ENCODE results near the gene HTR3B. TPM values are rescaled to one million over a fixed set of nuclear protein-coding genes. Genes with fewer than 3 reads are reported as not detected.
A peak's percentile ranks its signal among the peaks of the same experiment; 100 is the strongest.
"Not testable (repeated sequence)": the region's sequence is repeated elsewhere in the genome, so short reads cannot be mapped to it uniquely, and the experiment has no call there.

HTR3B gene
- total and polyA plus RNA-seq, 4 donors, result not detected

DNA sequence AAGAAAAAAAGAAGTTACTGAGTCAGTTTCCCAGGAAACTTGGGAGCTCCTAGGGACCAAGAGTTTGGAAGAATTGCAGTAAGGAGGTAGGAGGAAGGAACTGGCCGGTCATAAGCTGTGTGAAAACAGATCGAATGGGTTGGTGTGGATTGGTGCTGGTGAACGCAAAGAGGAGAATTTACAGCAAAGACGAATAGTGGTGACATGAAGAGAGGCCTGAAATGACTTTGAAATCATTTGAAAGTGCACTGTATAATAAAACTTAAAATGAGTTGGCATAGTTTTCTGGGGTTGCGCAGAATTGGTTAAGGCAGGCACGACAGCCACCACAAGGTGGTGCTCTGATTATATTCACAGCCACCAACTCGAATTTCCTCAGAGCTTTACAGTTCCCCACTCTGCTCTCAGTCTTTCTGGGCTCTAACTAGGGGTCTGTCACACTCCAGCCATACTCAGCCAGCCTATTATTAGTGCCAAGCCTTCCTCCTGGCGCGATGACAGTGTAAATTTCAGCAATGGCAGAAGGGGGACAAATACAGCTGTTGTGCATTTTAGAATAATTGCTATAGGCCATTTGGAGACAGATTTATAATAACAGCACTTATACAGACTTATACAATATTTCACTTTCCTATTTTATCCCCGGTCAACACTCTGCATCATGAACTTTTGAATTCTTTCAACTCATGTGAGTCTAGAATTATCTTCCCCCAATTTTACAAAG is 8.3 kb upstream of the HTR3B start:
- H3K4me1 ChIP-seq (ENCODE audit: control insufficient read depth in 1 of 2, insufficient read depth in 2 of 2, low read length in 2 of 2), result no peaks in the 10 kb centered on the region
- H3K27me3 ChIP-seq (ENCODE audit: control insufficient read depth in 1 of 2, insufficient read depth in 2 of 2, low read length in 1 of 2), result no peaks in the 10 kb centered on the region
- intact Hi-C loops (cut with DNase I), result loop anchor here (5.0 to 10.0 kb wide), 3 partner anchors 98 to 366 kb away; no protein-coding TSS in a partner anchor
- H3K27ac ChIP-seq (ENCODE audit: low read depth in 1 of 2, low read length in 2 of 2), result no peak overlapping the region
- no peaks in the 10 kb centered on the region for H3K9me3 ChIP-seq (ENCODE audit: control insufficient read depth, low read length)
- peak; percentile 65 for ATAC-seq (ENCODE audit: low FRiP score)
- H3K4me3 ChIP-seq (ENCODE audit: low read length in 2 of 2), result no peak overlapping the region
- H3K36me3 ChIP-seq (ENCODE audit: control insufficient read depth in 1 of 2, insufficient read depth in 2 of 2, low read length in 1 of 2), result no peaks in the 10 kb centered on the region
- no peak for DNase-seq
- WGBS, 2 donors, result 12% methylated on average over 10 of the region's 10 CpGs

DNA sequence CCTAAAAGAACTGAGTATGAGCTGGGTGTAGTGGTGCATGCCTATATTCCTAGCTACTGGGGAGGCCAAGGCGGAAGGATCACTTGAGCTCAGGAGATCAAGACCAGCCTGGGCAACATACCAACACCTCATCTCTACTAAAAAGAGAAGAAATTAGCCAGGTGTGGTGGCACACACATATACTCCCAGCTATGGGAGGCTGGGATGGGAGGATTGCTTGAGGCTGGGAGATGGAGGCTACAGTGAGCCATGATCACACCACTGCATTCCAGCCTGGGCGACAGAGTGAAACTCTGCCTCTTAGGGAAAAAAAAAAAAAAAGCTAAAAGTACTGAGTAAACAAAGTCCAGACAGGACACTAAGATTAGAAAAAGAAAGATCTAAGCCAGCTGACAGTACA is 3.5 kb upstream of the HTR3B start:
- no peaks in the 10 kb centered on the region for H3K36me3 ChIP-seq (ENCODE audit: control insufficient read depth in 1 of 2, insufficient read depth in 2 of 2, low read length in 1 of 2)
- intact Hi-C loops (cut with DNase I), result no loop called here
- no peak overlapping the region for H3K27ac ChIP-seq (ENCODE audit: low read depth in 1 of 2, low read length in 2 of 2)
- H3K4me3 ChIP-seq (ENCODE audit: low read length in 2 of 2), result no peak overlapping the region
- ATAC-seq (ENCODE audit: low FRiP score) (no peak), DNase-seq (no peak)
- no peaks in the 10 kb centered on the region for H3K27me3 ChIP-seq (ENCODE audit: control insufficient read depth in 1 of 2, insufficient read depth in 2 of 2, low read length in 1 of 2)
- no peaks in the 10 kb centered on the region for H3K9me3 ChIP-seq (ENCODE audit: control insufficient read depth, low read length)
- H3K4me1 ChIP-seq (ENCODE audit: control insufficient read depth in 1 of 2, insufficient read depth in 2 of 2, low read length in 2 of 2), result no peaks in the 10 kb centered on the region
- 87 to 88% methylated on average over 2 of the region's 2 CpGs for WGBS, 2 donors

DNA sequence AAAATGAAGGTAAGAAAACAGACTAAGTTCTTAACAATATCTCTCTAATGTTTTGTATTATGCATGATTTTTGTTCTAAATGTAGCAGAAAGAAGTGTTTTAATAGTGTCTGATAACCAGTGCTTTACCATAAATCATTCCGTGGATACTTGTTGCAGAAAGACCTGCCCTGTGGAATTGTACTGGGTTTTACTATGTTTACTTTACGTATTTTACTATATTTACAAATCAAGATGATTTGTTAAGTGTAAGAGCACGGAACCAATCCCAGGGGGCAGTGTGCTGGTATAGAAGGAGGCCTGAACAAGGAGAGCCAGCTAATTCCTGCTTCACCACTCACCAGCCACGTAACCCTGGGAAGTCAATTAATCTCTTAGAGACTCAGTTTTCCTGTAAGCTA is 1.4 kb downstream of the HTR3B start:
- Histone ChIP-seq H3K27me3 (ENCODE audit: control insufficient read depth in 1 of 2, insufficient read depth in 2 of 2, low read length in 1 of 2) (no peaks in the 10 kb centered on the region), H3K27ac (ENCODE audit: low read depth in 1 of 2, low read length in 2 of 2) (no peak overlapping the region), H3K4me1 (ENCODE audit: control insufficient read depth in 1 of 2, insufficient read depth in 2 of 2, low read length in 2 of 2) (no peaks in the 10 kb centered on the region), H3K9me3 (ENCODE audit: control insufficient read depth, low read length) (no peaks in the 10 kb centered on the region), H3K4me3 (ENCODE audit: low read length in 2 of 2) (no peak overlapping the region), H3K36me3 (ENCODE audit: control insufficient read depth in 1 of 2, insufficient read depth in 2 of 2, low read length in 1 of 2) (no peaks in the 10 kb centered on the region)
- 37 to 44% methylated on average over 4 of the region's 4 CpGs for WGBS, 2 donors
- ATAC-seq (ENCODE audit: low FRiP score) (no peak), DNase-seq (no peak)
- intact Hi-C loops (cut with DNase I), result no loop called here

DNA sequence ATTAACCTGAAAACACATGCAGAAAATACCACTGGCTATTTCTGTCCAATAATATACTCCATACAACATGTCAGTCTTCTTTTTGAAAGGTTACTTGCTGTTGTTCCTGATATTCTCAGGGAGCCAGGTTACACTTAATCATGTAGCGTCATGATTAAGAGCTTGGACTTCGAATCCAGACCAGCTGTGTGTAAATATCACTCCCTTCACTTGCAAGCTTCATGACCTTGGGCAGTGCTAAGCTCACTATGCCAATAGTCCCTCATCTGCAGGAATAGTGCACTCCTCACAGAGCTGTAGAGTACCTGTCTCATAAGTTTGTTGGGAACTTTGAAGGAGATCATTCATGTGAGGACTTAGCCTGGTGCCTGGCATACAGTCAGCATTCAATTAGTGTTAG is 1.9 kb downstream of the HTR3B start:
- no peak for DNase-seq
- no peak overlapping the region for H3K27ac ChIP-seq (ENCODE audit: low read depth in 1 of 2, low read length in 2 of 2)
- H3K4me3 ChIP-seq (ENCODE audit: low read length in 2 of 2), result no peak overlapping the region
- H3K27me3 ChIP-seq (ENCODE audit: control insufficient read depth in 1 of 2, insufficient read depth in 2 of 2, low read length in 1 of 2), result no peaks in the 10 kb centered on the region
- no peaks in the 10 kb centered on the region for H3K9me3 ChIP-seq (ENCODE audit: control insufficient read depth, low read length)
- no peak for ATAC-seq (ENCODE audit: low FRiP score)
- H3K36me3 ChIP-seq (ENCODE audit: control insufficient read depth in 1 of 2, insufficient read depth in 2 of 2, low read length in 1 of 2), result no peaks in the 10 kb centered on the region
- WGBS, 2 donors, result 58 to 64% methylated on average over 2 of the region's 2 CpGs
- H3K4me1 ChIP-seq (ENCODE audit: control insufficient read depth in 1 of 2, insufficient read depth in 2 of 2, low read length in 2 of 2), result no peaks in the 10 kb centered on the region
- intact Hi-C loops (cut with DNase I), result no loop called here

DNA sequence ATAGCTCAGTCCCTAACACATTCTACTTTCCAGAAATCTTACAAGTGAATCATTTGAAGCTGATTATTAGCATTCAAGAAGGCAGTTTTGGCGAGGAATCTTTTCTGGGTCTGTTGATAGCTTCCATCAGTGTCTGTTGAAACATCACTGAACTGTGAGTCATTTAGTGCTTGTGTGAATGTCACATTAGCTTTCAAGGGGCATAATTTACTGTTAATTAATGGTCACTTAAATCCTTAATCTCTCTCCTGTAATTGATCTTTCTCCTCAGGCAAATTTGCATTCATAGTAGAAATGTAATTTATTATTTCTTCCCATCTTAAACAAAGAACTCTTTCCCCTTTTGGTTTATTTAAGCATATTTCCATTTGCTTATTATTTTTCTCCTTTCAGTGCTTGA is 2.6 kb downstream of the HTR3B start:
- H3K9me3 ChIP-seq (ENCODE audit: control insufficient read depth, low read length), result no peaks in the 10 kb centered on the region
- 32 to 65% methylated on average over 1 of the region's 1 CpG for WGBS, 2 donors
- no peaks in the 10 kb centered on the region for H3K36me3 ChIP-seq (ENCODE audit: control insufficient read depth in 1 of 2, insufficient read depth in 2 of 2, low read length in 1 of 2)
- H3K27me3 ChIP-seq (ENCODE audit: control insufficient read depth in 1 of 2, insufficient read depth in 2 of 2, low read length in 1 of 2), result no peaks in the 10 kb centered on the region
- ATAC-seq (ENCODE audit: low FRiP score) (no peak), DNase-seq (no peak)
- no peak overlapping the region for H3K4me3 ChIP-seq (ENCODE audit: low read length in 2 of 2)
- intact Hi-C loops (cut with DNase I), result no loop called here
- H3K27ac ChIP-seq (ENCODE audit: low read depth in 1 of 2, low read length in 2 of 2), result no peak overlapping the region
- H3K4me1 ChIP-seq (ENCODE audit: control insufficient read depth in 1 of 2, insufficient read depth in 2 of 2, low read length in 2 of 2), result no peaks in the 10 kb centered on the region

DNA sequence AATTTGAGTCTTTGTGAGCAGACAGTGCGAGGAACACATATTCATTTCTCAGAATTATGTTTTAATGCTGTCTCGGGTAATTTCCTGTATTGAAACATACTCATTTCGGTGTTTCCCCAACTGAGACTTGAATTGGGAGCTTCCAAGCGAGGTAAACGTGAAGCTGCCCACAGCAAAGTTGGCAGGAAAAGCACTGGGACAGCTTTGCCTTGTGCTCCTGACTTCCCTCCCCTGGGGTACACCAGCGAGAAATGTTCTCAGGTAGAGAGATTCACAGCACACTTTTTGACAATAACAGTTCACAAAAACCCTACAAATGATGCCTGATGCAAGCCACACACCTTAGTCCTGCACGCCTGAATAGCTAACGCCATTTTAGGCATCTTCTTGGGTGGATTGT is 3.1 kb downstream of the HTR3B start:
- H3K4me1 ChIP-seq (ENCODE audit: control insufficient read depth in 1 of 2, insufficient read depth in 2 of 2, low read length in 2 of 2), result no peaks in the 10 kb centered on the region
- intact Hi-C loops (cut with DNase I), result no loop called here
- H3K27ac ChIP-seq (ENCODE audit: low read depth in 1 of 2, low read length in 2 of 2), result no peak overlapping the region
- 69% methylated on average over 8 of the region's 8 CpGs for WGBS, 2 donors
- H3K36me3 ChIP-seq (ENCODE audit: control insufficient read depth in 1 of 2, insufficient read depth in 2 of 2, low read length in 1 of 2), result no peaks in the 10 kb centered on the region
- H3K9me3 ChIP-seq (ENCODE audit: control insufficient read depth, low read length), result no peaks in the 10 kb centered on the region
- H3K4me3 ChIP-seq (ENCODE audit: low read length in 2 of 2), result no peak overlapping the region
- no peak for ATAC-seq (ENCODE audit: low FRiP score)
- H3K27me3 ChIP-seq (ENCODE audit: control insufficient read depth in 1 of 2, insufficient read depth in 2 of 2, low read length in 1 of 2), result no peaks in the 10 kb centered on the region
- no peak for DNase-seq

DNA sequence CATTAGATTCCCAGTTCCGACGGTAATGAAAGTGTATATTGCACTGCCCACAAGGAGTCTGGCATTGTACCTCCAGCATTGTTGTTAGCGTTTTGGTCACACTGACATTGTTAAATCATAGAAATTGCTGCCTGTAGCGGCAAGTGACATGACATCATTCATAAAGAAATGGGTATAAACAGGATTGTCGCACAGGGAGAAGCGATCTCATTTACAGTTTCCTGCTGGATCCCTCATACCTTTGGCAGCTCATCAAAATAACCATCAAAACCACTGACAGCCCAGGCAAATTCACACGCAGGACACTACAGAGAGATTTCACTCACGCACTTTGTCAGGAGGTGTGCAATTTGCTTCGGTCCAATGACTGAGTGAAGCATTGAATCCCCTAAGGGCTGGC is 3.5 kb downstream of the HTR3B start:
- no peak overlapping the region for H3K4me3 ChIP-seq (ENCODE audit: low read length in 2 of 2)
- WGBS, 2 donors, result 54 to 55% methylated on average over 9 of the region's 9 CpGs
- intact Hi-C loops (cut with DNase I), result no loop called here
- H3K4me1 ChIP-seq (ENCODE audit: control insufficient read depth in 1 of 2, insufficient read depth in 2 of 2, low read length in 2 of 2), result no peaks in the 10 kb centered on the region
- H3K9me3 ChIP-seq (ENCODE audit: control insufficient read depth, low read length), result no peaks in the 10 kb centered on the region
- no peaks in the 10 kb centered on the region for H3K36me3 ChIP-seq (ENCODE audit: control insufficient read depth in 1 of 2, insufficient read depth in 2 of 2, low read length in 1 of 2)
- DNase-seq (no peak), ATAC-seq (ENCODE audit: low FRiP score) (no peak)
- no peaks in the 10 kb centered on the region for H3K27me3 ChIP-seq (ENCODE audit: control insufficient read depth in 1 of 2, insufficient read depth in 2 of 2, low read length in 1 of 2)
- no peak overlapping the region for H3K27ac ChIP-seq (ENCODE audit: low read depth in 1 of 2, low read length in 2 of 2)

DNA sequence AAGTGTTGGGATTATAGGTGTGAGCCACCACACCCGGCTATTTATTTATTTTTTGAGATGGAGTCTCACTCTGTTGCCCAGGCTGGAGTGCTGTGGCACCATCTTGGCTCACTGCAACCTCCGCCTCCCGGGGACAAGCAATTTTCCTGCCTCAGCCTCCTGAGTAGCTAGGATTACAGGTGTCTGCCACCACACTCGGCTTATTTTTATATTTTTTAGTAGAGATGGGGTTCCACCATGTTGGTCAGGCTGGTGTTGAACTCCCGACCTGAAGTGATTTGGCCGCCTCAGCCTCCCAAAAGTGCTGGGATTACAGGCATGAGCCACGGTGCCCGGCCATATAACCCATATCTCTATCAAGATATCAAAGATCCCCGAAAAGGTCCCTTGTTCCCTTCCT is 6.9 kb downstream of the HTR3B start:
- WGBS, 2 donors, result 94 to 95% methylated on average over 9 of the region's 9 CpGs
- H3K4me1 ChIP-seq (ENCODE audit: control insufficient read depth in 1 of 2, insufficient read depth in 2 of 2, low read length in 2 of 2); H3K4me3 ChIP-seq (ENCODE audit: low read length in 2 of 2); DNase-seq; H3K36me3 ChIP-seq (ENCODE audit: control insufficient read depth in 1 of 2, insufficient read depth in 2 of 2, low read length in 1 of 2); H3K9me3 ChIP-seq (ENCODE audit: control insufficient read depth, low read length); ATAC-seq (ENCODE audit: low FRiP score); H3K27ac ChIP-seq (ENCODE audit: low read depth in 1 of 2, low read length in 2 of 2); H3K27me3 ChIP-seq (ENCODE audit: control insufficient read depth in 1 of 2, insufficient read depth in 2 of 2, low read length in 1 of 2); intact Hi-C loops (cut with DNase I): not testable (repeated sequence)

DNA sequence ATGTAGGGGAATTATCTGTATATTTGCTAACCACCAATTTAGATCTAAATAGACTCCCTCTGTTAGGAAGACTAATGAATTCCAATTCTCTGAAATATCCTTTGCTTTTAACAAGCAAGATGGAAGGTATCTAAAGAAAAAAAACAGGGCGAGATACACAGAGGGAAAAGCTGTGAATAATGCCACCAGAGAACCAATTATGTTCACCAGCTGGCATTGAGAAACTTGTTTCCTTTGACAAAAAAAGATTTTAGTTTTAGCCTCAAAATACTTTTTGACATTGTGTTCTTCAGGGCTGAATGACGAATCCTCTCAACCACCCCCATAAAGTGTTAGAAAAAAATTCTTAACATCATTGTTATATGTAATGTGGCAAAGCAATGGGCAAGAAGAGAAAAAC is 19.0 kb downstream of the HTR3B start:
- Histone ChIP-seq H3K4me1 (ENCODE audit: control insufficient read depth in 1 of 2, insufficient read depth in 2 of 2, low read length in 2 of 2) (no peaks in the 10 kb centered on the region), H3K27ac (ENCODE audit: low read depth in 1 of 2, low read length in 2 of 2) (no peak overlapping the region), H3K9me3 (ENCODE audit: control insufficient read depth, low read length) (no peaks in the 10 kb centered on the region), H3K36me3 (ENCODE audit: control insufficient read depth in 1 of 2, insufficient read depth in 2 of 2, low read length in 1 of 2) (no peaks in the 10 kb centered on the region), H3K27me3 (ENCODE audit: control insufficient read depth in 1 of 2, insufficient read depth in 2 of 2, low read length in 1 of 2) (no peaks in the 10 kb centered on the region), H3K4me3 (ENCODE audit: low read length in 2 of 2) (no peak overlapping the region)
- ATAC-seq (ENCODE audit: low FRiP score) (no peak), DNase-seq (no peak)
- WGBS, 2 donors, result 67 to 78% methylated on average over 2 of the region's 2 CpGs
- intact Hi-C loops (cut with DNase I), result no loop called here
